HL-60 (cell line): ENCODE results near the gene XYLT1.

Source experiments
- DNase-seq, 2 experiments: peaks; one replicate each; pipeline ENCODE4 v3.0.0-alpha.2; 2010 to 2020; ENCODE audit warnings: low read depth in 1 of 2, low spot score in 1 of 2
- H3K27ac ChIP-seq: fragments of 250-450 bp; sonication (Bioruptor Pico); replicated peaks from 2 replicates; pipeline ENCODE4 v1.5.1; 2020; ENCODE audit warnings: mild to moderate bottlenecking, moderate library complexity
- H3K27me3 ChIP-seq: fragments of 250-450 bp; sonication (Bioruptor Pico); 2 replicates; pipeline ENCODE4 v1.5.1; 2021; ENCODE audit warnings: mild to moderate bottlenecking, moderate library complexity; ENCODE audit not compliant: insufficient read depth, poor library complexity, severe bottlenecking
- H3K4me3 ChIP-seq: replicated peaks from 2 replicates; pipeline ENCODE4 v1.5.1; 2011; ENCODE audit warnings: mild to moderate bottlenecking, control low read depth, low read length; ENCODE audit not compliant: insufficient read depth
- CTCF ChIP-seq: IDR thresholded peaks from one replicate; pipeline ENCODE4 v1.5.1; 2011; ENCODE audit warnings: low read length, control low read depth, inconsistent platforms; ENCODE audit not compliant: insufficient read depth
- GABPA ChIP-seq: IDR thresholded peaks from 2 replicates; pipeline ENCODE4 v1.6.1; 2012; ENCODE audit warnings: low read depth
- POLR2AphosphoS5 ChIP-seq: IDR thresholded peaks from 2 replicates; pipeline ENCODE4 v1.6.1; 2012; ENCODE audit warnings: low read depth
- SPI1 ChIP-seq: IDR thresholded peaks from 2 replicates; pipeline ENCODE4 v1.6.1; 2012; ENCODE audit warnings: low read depth, mild to moderate bottlenecking, borderline replicate concordance
- TF ChIP-seq, protein P1 (sequence below): IDR thresholded peaks from 2 replicates; pipeline ENCODE4 v1.6.1; 2012; ENCODE audit warnings: low read depth; ENCODE audit not compliant: insufficient replicate concordance

Gene XYLT1

DNA sequence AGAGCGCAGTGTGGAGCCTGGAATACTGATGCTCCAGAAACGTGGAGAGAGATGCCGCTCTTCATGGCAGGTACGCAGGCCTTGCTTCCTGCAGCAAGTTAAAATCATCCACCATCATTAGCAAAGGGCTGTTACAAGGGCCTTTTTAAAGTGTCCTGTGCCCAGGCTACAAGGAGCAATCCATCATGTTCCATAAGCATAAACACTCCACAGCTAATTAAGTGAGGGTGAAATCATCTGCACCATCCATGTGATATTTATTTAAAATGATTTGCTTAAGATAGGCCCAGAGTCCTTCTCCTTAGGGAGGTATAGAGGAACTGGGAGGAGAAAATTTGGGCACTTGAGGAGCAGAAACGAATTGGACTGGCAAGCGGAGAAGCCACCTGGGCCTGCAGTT lies 372.1 kb downstream of the XYLT1 start:
- no peak overlapping the region for H3K4me3 ChIP-seq
- TF ChIP-seq, protein P1, sequence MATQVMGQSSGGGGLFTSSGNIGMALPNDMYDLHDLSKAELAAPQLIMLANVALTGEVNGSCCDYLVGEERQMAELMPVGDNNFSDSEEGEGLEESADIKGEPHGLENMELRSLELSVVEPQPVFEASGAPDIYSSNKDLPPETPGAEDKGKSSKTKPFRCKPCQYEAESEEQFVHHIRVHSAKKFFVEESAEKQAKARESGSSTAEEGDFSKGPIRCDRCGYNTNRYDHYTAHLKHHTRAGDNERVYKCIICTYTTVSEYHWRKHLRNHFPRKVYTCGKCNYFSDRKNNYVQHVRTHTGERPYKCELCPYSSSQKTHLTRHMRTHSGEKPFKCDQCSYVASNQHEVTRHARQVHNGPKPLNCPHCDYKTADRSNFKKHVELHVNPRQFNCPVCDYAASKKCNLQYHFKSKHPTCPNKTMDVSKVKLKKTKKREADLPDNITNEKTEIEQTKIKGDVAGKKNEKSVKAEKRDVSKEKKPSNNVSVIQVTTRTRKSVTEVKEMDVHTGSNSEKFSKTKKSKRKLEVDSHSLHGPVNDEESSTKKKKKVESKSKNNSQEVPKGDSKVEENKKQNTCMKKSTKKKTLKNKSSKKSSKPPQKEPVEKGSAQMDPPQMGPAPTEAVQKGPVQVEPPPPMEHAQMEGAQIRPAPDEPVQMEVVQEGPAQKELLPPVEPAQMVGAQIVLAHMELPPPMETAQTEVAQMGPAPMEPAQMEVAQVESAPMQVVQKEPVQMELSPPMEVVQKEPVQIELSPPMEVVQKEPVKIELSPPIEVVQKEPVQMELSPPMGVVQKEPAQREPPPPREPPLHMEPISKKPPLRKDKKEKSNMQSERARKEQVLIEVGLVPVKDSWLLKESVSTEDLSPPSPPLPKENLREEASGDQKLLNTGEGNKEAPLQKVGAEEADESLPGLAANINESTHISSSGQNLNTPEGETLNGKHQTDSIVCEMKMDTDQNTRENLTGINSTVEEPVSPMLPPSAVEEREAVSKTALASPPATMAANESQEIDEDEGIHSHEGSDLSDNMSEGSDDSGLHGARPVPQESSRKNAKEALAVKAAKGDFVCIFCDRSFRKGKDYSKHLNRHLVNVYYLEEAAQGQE: no peak
- TF ChIP-seq SPI1 (no peak), GABPA (no peak), POLR2AphosphoS5 (no peak), CTCF (no peak)
- H3K27ac ChIP-seq: no peak overlapping the region
- no peaks in the 10 kb centered on the region for H3K27me3 ChIP-seq
- DNase-seq: no peak

- TF ChIP-seq POLR2AphosphoS5: no peak
- TF ChIP-seq, protein P1: peak; percentile 92
- no peak overlapping the region for H3K4me3 ChIP-seq
- no peak overlapping the region for H3K27ac ChIP-seq
- H3K27me3 ChIP-seq: peaks cover 2% of the 10 kb centered on the region
- DNase-seq: no peak
Observed at GRCh38 chr16:17084130-17084529, 386.6 kb downstream of the XYLT1 start.

DNA sequence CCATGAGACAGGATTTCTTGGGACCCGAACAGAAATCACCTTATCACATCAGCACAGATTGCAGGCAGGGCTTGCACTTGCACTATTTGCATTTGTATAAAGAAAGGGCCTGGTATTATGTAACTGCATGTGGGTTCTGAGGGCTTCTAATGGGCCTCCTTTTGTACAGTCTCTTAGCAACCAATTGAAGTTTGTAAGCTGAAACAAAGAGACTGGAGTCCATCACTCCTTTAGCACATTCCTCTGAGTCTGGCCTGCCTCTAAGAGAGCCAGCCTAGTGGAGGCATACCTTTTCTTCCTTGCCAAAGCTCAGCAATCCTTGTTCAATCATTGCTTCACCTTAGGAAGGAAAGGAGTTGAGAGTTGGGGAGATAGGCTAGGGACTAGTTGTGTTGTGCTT lies 387.1 kb downstream of the XYLT1 start:
- H3K4me3 ChIP-seq: no peak overlapping the region
- H3K27ac ChIP-seq: no peak overlapping the region
- peaks cover 2% of the 10 kb centered on the region for H3K27me3 ChIP-seq
- DNase-seq: no peak
- TF ChIP-seq GABPA (no peak), CTCF (no peak), POLR2AphosphoS5 (no peak), SPI1 (no peak)
- TF ChIP-seq, protein P1: no peak
